Measurements from ENCODE around the gene RAB3GAP1.

- TF ChIP-seq GATA3 (IDR thresholded peaks at IDR 0.05; ENCODE audit: low read depth, low read length): no peak
- TF ChIP-seq GATA2 (IDR thresholded peaks at IDR 0.05; ENCODE audit: low read depth, low read length): no peak
These were observed 34.1 kb downstream of the RAB3GAP1 start for GRCh38 chr2:135086222-135086621.

All from SH-SY5Y (cell line).